ENCODE data around the gene FFAR3. TPM values are rescaled to one million over a fixed set of nuclear protein-coding genes. Genes with fewer than 3 reads are reported as not detected.
"Not testable (repeated sequence)": the region's sequence is repeated elsewhere in the genome, so short reads cannot be mapped to it uniquely, and the experiment has no call there.

Gene FFAR3
- total and polyA plus RNA-seq, 9 donors = 0.12 to 0.43 (median 0.18) TPM; not detected in 4

GRCh38 chr19:35375505-35376307 lies 17.4 kb downstream of the FFAR3 start:
- WGBS, 3 donors = 86 to 94% (median 86%) methylated on average over 12 of the region's 12 CpGs

DNA sequence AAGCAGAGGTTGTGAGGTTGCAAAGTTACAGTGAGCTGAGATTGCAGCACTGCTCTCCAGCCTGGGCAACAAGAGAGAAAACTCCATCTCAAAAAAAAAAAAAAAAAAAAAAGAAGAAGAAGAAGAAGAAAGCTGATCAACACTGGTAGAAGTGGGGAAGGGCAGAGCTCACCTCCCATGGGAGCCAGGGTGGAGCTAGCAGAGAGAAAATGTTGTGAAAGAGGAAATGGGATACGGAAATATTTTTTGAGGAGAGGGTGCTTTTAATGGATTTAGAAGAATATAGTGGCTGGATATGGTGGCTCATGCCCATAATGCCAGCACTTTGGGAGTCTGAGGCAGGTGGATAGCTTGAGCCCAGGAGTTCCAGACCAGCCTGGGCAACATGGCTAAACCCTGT lies 19.4 kb downstream of the FFAR3 start:
- Histone ChIP-seq H3K27ac (no peak overlapping the region), H3K4me1 (ENCODE audit: insufficient read depth) (no peaks in the 10 kb centered on the region), H3K4me3 (no peak overlapping the region), H3K36me3 (no peaks in the 10 kb centered on the region), H3K9me3 (no peaks in the 10 kb centered on the region), H3K27me3 (no peaks in the 10 kb centered on the region)
- WGBS, 3 donors = 61 to 81% (median 69%) methylated on average over 1 of the region's 1 CpG
- intact Hi-C loops (cut with DNase I) = no loop called here
- DNase-seq = no peak
- TF ChIP-seq POLR2A (IDR thresholded peaks at IDR 0.05) (no peak), CTCF (IDR thresholded peaks at IDR 0.05) (no peak), EP300 (IDR thresholded peaks at IDR 0.05) (no peak)

More at GRCh38 chr19:35375505-35376307, 17.4 kb downstream of the FFAR3 start:
- TF ChIP-seq POLR2A (IDR thresholded peaks at IDR 0.05) = no peak
- TF ChIP-seq EP300 (IDR thresholded peaks at IDR 0.05) = no peak
- TF ChIP-seq CTCF (IDR thresholded peaks at IDR 0.05) = no peak
- H3K27ac ChIP-seq = no peak overlapping the region
- H3K4me3 ChIP-seq = no peak overlapping the region
- intact Hi-C loops (cut with DNase I) = no loop called here
- no peaks in the 10 kb centered on the region for H3K4me1 ChIP-seq (ENCODE audit: insufficient read depth)
- H3K27me3 ChIP-seq = no peaks in the 10 kb centered on the region
- DNase-seq = no peak
- no peaks in the 10 kb centered on the region for H3K9me3 ChIP-seq
- no peaks in the 10 kb centered on the region for H3K36me3 ChIP-seq

DNA sequence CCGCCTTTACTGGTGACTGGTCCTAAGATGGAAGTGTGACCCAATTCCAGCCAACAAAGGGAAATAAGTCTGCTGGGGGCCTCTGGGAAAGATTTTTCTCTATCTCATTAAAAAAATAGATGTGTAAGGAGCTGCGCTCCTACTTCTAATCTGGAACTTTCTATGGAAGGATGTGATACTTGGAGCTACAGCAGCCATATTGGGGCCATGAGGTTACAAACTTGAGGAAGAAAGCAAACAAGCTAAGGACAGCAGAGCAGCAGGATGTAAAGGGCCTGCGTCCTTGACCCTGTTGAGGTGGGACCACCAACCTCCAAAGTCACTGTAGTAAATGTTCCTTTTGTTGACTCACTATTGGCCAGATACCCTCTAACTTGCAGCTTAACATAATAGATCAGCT lies 20.1 kb downstream of the FFAR3 start:
- WGBS, 3 donors = 90 to 99% (median 90%) methylated on average over 3 of the region's 3 CpGs
- no peak for DNase-seq

GRCh38 chr19:35379545-35379944 lies 21.3 kb downstream of the FFAR3 start:
- intact Hi-C loops (cut with DNase I); H3K27ac ChIP-seq; H3K4me3 ChIP-seq; H3K9me3 ChIP-seq; H3K27me3 ChIP-seq; H3K4me1 ChIP-seq (ENCODE audit: insufficient read depth); DNase-seq; H3K36me3 ChIP-seq: not testable (repeated sequence)
- WGBS, 3 donors = 84 to 95% (median 91%) methylated on average over 5 of the region's 5 CpGs

More for the DNA sequence above, 20.1 kb downstream of the FFAR3 start:
- Histone ChIP-seq H3K27me3 (no peaks in the 10 kb centered on the region), H3K36me3 (no peaks in the 10 kb centered on the region), H3K4me1 (ENCODE audit: insufficient read depth) (no peaks in the 10 kb centered on the region), H3K9me3 (no peaks in the 10 kb centered on the region), H3K27ac (no peak overlapping the region), H3K4me3 (no peak overlapping the region)
- intact Hi-C loops (cut with DNase I) = no loop called here
- TF ChIP-seq CTCF (IDR thresholded peaks at IDR 0.05) = no peak
- no peak for TF ChIP-seq POLR2A (IDR thresholded peaks at IDR 0.05)
- no peak for TF ChIP-seq EP300 (IDR thresholded peaks at IDR 0.05)

- H3K27me3 ChIP-seq = no peaks in the 10 kb centered on the region
- no peaks in the 10 kb centered on the region for H3K36me3 ChIP-seq
- intact Hi-C loops (cut with DNase I) = no loop called here
- no peaks in the 10 kb centered on the region for H3K9me3 ChIP-seq
- H3K4me1 ChIP-seq (ENCODE audit: insufficient read depth) = no peaks in the 10 kb centered on the region
- no peak for DNase-seq
- WGBS, 3 donors = 13 to 23% (median 15%) methylated on average over 1 of the region's 1 CpG
- TF ChIP-seq POLR2A (IDR thresholded peaks at IDR 0.05) = no peak
- no peak for TF ChIP-seq CTCF (IDR thresholded peaks at IDR 0.05)
- TF ChIP-seq EP300 (IDR thresholded peaks at IDR 0.05) = no peak
- no peak overlapping the region for H3K4me3 ChIP-seq
- no peak overlapping the region for H3K27ac ChIP-seq
Observed at GRCh38 chr19:35379992-35380391, 21.7 kb downstream of the FFAR3 start.
